ENCODE measurements around the gene MYH8.

Gene MYH8

DNA sequence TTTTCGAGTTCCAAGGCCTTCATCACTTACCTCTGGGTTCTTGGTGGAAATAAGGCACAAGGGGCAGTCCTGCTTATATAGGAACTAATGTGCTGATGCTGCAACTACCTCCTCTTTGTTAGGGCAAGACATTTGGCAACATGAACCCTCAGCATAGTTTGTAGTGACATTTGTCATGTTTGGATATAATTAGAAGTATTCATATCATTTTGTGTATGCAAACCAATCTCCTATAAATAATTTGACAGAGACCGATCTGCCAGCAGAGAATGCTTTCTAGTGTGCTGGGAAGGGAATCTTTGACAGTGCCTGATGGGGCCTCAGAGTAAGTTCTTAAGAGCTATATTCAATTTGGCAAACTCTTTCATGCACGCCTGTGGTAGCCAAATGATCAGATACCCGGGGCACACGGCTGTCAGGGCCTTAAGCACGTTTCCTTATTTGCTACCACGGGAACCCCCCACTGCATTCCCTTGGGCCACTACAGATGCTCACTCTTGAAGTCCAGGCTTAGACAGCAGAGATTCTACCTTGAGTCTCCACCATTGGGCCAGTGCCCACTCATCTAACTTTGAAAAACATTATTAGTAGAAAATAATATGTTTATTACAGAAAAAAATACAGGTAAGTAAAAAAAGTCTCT is at the start of gene MYH8:
Gene MYH8, minus strand, starts transcription at position 51 of the 643 bp plus-strand sequence. CDS start 1,723 bp downstream, outside the sequence.
- Histone ChIP-seq H3K27ac (no peak within 1 kb of the TSS), H3K4me3 (no peak within 1 kb of the TSS)

DNA sequence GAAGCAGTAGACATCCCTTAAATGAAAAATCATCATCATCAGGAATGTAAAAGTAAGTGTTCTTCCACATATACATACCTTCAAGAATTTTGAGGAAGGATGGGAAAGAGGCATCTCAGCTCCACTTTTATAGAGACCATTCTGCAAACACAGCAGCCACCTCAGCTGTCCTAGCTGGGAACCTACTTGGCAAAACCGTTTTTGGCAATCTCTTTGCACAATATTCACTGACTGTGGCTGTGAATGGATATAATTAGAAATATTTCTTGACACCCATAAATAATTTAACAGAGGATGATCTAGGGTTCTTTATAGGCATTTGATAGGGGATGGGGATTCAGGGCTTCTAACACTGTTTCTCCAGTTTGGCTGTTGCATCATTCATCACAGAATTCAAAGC is 47.7 kb upstream of the MYH8 start, which contains the start of gene MYH4:
Gene MYH4, minus strand, starts transcription at position 101 of the 400 bp plus-strand sequence. CDS start 2,814 bp downstream, outside the sequence.
- Histone ChIP-seq H3K27ac (no peak within 1 kb of the TSS), H3K4me3 (no peak within 1 kb of the TSS)

DNA sequence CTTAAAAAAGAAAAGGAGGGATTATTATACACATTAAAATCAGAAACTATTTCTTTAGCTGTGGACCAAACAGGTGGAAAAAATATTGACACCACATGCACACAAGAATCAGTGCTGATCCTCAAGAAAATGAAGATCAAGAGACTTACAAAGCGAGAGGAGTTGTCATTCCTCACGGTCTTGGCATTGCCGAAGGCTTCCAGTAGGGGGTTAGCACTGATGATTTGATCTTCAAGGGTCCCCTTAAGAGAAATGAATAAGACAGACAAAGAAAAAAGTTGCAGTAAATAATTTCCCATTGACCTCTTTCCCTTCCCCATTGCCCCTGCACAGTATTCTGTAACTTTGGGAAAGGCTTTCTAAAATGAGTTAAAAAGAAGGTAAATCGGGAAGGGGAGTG is 41.7 kb upstream of the MYH8 start:
- no peak overlapping the region for H3K27ac ChIP-seq

DNA sequence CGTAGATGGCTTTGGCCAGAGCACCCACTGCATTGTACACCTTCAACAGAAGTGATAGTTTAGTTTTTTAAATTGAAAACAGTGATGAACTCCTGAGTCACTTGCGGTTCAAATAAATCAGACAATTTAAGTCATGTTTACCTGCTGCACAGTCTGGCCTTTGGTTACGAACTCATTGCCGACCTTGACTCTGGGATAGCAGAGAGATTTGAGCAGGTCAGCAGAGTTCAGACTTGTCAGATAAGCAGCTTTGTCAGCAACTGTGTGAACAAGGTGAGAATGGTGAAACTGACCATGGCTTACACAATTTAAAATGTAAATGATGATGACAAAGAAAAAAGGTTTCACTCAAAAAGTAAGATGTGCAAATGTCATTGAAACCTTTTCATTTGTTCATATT is 38.3 kb upstream of the MYH8 start:
- Histone ChIP-seq H3K27ac (no peak overlapping the region), H3K4me3 (no peak overlapping the region)

More for the DNA sequence above, 41.7 kb upstream of the MYH8 start:
- H3K4me3 ChIP-seq: no peak overlapping the region

DNA sequence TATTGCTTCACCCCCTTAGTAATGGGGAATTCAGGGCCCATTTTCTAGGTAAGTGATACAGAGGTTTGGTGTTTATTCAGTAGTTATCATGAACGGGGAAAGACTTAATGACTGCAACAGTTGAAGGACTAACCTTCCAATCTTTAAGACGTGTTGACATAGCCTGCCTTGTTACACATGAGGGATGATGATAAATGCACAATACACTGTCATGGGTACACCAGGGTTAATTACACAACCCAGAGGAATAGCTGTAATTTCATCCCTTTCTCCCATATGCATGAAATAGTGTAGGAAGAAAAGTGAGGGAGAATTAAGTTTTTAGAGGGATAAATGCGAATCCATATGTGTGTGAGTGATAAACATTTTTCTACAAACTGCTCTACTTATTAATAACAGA is 37.0 kb upstream of the MYH8 start:
- Histone ChIP-seq H3K4me3 (no peak overlapping the region), H3K27ac (no peak overlapping the region)

DNA sequence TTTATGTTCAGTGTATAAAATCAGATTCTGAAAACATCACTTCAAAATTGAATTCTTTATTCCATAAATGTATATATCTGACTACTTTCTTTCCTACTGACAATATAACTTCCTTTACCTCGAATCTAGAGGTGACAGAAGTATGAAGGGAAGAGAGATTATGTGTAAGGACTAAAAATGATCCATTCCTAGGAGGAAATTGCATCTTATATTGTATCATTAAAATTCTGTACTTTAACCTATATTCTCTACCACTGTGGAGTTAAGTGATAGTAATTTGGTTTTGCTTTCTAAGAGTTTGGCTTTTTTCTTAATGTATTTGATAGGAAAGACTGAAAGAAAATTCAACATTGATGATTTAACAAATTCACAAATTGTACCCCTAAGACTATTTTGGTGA is 36.2 kb upstream of the MYH8 start:
- H3K4me3 ChIP-seq: no peak overlapping the region
- no peak overlapping the region for H3K27ac ChIP-seq

DNA sequence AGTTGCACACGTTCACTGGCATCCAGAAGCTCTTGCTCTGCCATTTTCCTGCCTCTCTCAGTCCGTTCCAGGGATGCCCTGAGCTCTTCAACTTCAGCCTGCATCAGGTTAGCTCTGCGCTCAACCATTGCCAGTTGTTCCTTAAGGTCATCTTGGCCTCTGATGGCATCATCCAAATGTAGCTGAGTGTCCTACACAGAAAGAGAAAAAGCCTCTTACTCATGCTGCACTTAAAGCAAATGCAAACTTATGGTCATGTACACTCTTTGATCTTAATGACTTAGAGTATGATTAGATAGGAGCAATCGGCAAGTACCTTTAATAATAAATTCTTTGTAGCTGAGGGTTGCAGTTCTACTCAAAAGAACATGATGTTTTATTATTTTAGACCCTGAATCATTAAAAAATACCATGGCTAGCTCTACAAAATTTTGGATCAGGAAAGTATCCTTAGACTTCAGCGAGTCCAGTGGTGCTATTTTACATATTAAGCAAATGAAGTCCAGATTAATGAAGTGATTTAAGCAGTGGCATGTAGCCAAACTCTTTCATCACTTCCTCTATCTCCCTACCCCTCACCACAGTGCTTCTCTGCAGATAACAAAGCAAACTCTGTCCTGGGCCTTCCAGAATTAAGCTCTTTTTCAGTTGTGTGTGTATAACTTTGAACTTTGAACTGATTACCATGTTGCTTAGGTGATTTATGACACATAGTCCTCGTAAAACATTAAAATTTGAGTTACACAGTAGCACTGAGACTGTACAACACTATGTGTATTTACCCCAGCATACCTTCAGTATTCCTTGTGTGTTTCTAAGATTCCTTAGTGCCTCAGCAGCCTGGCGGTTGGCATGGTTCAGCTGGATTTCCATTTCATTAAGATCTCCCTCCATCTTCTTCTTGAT is 25.5 kb upstream of the MYH8 start:
- H3K27ac ChIP-seq: no peak overlapping the region
- H3K4me3 ChIP-seq: no peak overlapping the region

DNA sequence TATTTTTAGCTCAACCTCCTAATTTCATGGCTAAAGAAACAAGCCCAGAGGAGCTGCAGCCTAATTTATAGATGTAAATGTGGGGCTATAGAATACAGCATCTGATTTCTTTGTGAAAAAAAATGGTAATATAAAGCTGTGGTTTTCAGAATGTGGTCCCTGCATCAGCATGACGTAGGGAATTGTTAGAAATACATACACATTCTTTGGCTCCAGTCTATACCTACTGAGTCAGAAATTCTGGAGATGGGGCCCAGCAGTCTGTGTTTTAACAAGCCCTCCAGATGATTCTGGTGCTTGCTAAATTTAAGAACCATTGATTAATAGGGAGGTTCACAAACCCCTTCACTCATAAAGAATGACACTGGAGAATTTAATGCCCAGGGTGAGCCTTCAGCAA is 18.1 kb upstream of the MYH8 start:
- Histone ChIP-seq H3K27ac (no peak overlapping the region), H3K4me3 (no peak overlapping the region)

DNA sequence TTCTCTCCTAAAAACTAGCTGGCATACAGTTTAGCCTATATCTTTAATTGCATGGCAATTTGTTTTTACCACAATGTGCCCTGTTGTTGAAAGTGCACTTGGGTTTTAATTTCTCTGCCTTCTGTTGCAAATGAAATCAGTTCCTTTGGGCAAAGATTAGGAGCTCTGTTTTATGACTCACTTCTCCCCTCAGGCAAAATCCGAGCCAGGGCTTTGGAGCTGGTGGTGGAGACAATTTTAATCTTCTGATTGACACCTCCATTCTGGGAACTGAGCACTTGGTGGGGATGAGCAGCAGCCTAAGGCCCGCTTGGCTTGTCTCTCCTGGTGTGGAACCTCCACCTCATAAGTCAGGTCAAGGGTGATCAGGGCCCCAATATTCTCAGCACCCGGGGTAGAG is 13.3 kb upstream of the MYH8 start:
- H3K4me3 ChIP-seq: no peak overlapping the region
- no peak overlapping the region for H3K27ac ChIP-seq

DNA sequence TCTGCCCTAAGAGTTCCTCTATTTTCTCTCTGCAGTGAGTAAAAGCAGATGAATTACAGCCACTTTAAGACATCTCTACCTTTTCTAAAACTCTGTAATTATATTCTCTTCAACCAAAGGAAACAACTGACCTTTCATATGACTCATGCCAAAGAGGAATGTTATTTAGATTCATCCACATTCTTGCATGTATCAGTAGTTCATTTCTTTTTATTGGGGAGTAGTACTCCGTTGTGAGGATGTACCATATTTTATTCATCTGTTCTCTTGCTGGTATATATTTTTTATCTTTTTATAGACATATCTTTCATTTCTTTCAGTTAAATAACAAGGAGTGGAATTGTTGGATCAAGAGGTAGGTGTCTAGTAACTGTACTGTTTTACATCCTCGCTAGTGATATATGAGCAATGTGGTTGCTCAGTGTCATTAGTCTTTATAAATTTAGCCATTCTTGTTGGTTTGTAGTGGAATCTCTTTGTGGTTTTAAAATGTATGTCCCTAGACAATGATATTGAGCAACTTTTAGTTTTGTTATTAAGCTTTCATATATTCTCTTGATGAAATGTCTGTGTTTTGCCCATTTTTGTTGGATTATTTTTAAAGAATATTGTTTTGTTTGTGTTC is 7.8 kb upstream of the MYH8 start:
- Histone ChIP-seq H3K4me3 (no peak overlapping the region), H3K27ac (no peak overlapping the region)

DNA sequence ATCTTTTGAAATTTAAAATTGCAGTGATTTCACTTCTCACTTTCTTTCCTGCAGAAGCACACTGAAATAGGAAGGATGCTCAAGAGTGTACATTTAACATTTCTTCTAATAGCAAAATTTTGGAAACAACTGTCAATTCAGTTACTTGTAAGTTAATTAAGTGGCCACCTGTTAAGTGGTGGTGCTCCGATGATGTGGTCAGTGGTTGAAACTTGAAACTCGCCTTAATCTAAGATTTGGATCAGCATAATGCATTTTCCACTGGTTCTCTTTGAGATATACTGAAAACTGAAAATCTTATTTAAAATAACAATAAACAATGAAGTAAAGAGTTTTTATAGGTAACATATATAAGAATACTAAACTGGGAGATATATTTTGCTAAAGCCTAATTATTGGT is 7.0 kb upstream of the MYH8 start:
- H3K4me3 ChIP-seq: no peak overlapping the region

DNA sequence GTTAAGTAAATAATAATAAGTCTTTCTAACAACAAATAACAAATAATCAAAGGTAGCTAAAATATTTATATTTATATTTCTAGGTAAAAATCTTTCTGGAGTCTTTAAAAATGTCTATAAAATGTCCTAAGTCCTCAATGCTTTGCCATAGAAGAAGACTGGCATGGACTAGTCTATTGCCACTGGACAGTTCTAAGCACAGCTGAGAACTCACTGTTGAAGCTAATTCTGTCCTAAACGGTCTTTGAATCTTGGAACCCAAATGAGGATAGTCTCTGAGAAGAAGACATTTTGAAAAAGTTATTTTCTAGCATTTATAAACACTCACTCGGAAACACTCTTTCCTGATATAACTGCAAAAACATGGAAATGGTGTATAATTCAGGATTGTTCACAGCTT is 539 bp downstream of the MYH8 start:
- Histone ChIP-seq H3K4me3 (no peak overlapping the region), H3K27ac (no peak overlapping the region)

More for the DNA sequence above, 7.0 kb upstream of the MYH8 start:
- no peak overlapping the region for H3K27ac ChIP-seq

DNA sequence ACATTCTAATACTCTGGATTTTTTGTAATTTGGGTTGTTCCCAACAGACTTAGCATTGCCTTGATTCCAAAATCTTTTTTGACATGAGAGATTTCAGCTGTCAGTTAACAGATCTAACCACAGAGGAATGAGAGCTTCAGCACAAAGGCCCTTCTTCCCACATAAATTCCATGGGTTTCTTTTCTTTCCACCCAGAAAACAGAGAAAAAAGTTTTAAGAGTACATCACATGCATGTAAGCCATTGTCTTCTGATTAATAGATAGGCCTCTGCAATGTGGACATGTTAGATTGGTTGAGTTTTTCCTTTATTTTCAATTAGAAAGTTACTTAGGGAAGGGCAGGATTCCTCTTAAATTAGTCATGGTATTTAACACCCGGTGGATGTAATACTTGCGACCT is 939 bp downstream of the MYH8 start:
- H3K27ac ChIP-seq: no peak overlapping the region
- no peak overlapping the region for H3K4me3 ChIP-seq

DNA sequence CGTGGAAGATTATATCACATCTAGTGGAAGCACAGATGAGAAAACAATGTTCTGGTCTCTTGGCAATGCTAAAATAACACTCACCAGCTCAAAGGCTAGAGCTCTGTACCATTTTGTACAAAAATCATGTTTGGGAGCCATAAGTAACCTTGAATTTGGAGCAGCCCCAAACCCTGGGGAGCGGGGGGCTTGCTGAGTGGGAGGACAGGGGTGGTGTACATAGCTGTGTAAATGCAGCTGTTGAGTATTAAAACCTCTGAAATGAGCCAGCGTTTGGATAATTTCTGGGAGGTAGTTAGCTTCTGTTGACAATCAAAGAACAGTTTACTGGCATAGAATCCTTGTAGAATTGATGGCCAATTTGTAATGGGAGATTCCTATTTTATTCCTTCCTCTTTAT is 4.3 kb downstream of the MYH8 start:
- H3K27ac ChIP-seq: no peak overlapping the region
- no peak overlapping the region for H3K4me3 ChIP-seq

DNA sequence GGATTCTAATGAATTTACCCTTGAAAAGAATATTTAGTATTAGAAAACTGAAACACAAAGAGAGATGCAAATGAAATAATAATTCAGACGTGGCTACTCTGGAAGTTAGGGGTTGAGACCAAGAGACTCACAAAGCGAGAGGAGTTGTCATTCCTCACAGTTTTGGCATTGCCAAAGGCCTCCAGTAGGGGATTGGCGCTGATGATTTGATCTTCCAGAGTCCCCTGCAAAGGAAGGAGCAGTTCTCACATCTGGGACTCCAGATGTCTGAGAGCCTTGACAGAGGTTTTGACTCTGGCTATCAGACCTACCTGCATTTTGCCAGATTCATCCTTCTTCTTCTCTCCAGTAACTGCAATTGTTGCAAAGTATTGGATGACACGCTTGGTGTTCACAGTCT is 6.6 kb downstream of the MYH8 start:
- no peak overlapping the region for H3K4me3 ChIP-seq
- no peak overlapping the region for H3K27ac ChIP-seq

DNA sequence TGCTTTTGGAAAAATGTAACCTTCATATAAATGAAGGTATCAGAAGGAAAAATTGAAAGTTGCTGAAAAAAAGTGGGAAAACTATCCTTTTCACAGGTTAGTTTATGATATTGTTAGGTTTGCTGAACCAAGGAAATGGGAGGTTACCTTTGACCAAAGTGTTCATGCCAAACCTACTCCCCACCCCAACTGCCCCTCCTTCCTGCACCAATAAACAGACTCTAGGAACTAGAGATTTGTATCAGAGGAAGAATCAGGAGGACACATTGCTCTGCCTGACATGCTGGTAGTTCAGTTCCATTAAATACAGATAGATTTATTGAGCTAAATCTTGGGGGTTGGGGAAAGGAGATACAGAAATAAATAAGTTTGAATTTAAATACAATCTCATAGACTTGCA is 18.2 kb downstream of the MYH8 start:
- Histone ChIP-seq H3K4me3 (no peak overlapping the region), H3K27ac (no peak overlapping the region)

DNA sequence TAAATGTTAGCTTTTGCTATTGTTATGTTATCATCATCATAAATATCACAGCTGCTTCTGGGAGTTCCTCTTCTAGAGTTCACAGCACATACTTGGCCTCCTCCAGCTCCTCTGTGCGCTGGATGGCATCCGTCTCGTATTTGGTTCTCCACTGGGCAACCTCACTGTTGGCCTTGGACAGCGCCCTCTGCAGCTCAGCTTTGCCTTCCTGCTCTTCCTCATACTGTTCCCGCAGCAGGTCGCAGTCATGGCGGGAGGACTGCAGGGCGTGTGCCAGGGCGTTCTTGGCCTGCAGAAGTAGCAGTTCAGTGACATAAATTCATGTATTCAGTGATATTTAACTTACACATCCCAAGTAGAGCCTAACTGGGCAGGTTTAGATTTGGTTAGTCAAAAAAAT is 23.4 kb downstream of the MYH8 start:
- no peak overlapping the region for H3K27ac ChIP-seq
- no peak overlapping the region for H3K4me3 ChIP-seq

DNA sequence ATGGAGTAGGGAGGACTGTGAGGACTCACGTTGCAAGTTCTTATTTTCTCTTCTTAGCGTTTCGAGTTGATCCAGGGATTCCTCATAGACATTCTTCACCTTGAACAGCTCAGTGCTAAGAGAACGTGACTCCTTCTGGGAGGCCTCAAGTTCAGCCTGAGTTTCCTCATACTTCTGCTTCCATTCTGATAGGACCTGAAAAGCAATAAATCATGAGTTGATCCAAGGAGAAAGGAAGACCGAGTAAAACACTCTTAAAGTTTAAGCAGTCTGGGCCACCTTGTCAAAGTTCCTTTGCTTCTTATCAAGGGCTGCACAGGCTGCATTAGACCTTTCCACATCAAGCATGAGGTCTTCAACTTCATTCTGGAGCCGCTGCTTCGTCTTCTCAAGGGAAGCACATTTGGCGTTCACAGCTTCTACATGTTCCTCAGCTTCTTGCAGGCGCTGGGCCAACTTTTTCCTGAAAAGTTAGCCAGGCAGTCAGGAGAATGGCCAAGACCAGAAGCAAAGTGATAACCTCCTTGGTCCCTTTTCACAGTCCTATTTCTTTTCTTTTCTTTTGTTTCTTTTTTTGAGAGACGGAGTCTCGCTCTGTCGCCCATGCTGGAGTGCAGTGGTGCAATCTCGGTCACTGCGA is 25.1 kb downstream of the MYH8 start:
- H3K4me3 ChIP-seq: no peak overlapping the region
- H3K27ac ChIP-seq: no peak overlapping the region

DNA sequence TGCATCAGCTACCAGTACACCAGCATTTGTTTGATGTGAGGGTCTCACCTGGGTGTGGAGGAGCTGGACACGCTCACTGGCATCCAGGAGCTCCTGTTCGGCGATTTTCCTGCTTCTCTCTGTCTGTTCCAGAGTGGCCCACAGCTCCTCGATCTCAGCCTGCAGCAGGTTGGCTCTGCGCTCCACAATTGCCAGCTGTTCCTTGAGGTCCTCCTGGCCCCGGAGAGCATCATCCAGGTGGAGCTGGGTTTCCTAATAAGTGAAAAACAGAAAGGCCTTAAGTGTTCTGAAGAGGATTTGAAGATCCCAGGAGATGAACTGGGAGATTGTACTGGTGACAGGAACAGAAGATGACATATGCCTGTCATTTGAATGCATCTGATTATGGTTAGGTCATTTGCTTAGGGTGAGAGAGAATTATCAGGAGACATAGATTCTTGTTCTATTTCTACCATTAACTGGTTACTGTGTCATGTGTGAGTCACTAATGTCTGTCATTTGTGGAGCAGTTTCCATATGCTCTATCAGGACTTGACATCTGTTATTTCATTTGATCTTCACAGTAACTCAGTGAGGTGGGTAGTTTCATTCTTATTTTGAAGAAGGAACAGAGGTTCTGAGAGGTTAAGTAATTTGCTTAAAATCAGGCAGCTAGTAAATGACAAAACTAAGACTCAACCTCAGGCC is 27.4 kb downstream of the MYH8 start:
- H3K4me3 ChIP-seq: no peak overlapping the region
- no peak overlapping the region for H3K27ac ChIP-seq

DNA sequence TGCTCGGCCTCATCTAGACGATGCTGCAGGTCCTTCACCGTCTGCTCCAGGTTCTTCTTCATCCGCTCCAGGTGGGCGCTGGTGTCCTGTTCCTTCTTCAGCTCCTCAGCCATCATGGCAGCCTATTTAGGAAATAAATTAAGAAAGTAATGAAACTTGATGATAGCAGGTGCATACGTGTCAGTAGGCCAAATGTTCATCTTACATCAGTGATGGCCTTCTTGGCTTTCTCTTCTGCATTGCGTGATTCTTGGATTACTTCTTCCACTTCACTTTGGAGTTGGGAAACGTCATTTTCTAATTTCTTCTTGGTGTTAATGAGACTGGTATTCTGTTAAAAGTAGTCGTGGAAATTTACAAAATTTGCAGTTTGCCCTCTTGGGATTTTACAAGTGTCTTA is 28.9 kb downstream of the MYH8 start:
- no peak overlapping the region for H3K4me3 ChIP-seq
- no peak overlapping the region for H3K27ac ChIP-seq
